ENCODE data around the gene NEGR1.

NEGR1 gene

GRCh38 chr1:71835442-71835813 lies 446.9 kb downstream of the NEGR1 start:
- FAIRE-seq = no peak

DNA sequence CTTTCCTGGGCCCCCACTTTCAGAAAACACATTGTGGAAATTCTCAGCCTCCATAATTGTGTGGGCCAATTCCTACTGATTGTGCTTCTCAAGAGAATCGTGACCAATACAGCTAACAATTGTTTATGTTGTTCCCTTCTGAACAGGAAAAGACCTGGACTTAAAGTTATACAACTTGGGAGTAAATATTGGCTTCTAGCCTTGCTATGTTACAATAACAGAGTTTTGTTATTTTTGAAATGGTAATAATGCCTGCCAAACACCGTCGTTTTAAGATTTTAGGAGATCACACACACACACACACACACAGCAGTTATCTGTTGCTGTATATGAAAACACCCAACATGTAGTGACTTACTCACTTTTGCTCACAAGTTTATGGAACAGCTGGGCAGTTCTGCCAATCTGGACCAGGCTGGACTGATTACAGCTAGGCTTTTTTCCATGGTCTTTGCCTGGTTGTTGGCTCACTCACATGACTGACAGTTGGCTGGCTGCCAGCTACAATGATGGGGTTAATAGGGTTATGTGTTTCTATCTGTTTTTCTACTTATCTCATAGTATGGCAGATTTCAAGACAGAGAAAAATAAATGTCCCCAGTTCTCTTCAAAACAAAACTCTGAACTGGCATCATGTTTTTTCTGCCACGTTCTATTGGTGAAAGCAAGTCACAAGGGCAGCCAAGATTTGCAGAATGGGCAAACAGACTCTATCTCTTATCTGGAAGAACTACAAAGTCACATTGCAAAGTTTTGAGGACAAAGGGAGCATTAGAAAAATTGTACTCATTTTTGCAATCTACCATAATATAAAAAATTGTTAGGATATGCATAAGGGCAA lies 447.5 kb downstream of the NEGR1 start:
- FAIRE-seq = no peak

- FAIRE-seq = no peak
Observed at GRCh38 chr1:71831646-71832045, 450.7 kb downstream of the NEGR1 start.

- no peak for FAIRE-seq
Observed at GRCh38 chr1:71829346-71829745, 453.0 kb downstream of the NEGR1 start.

- FAIRE-seq = no peak
Observed at GRCh38 chr1:71828431-71829012, 453.8 kb downstream of the NEGR1 start.

- FAIRE-seq = no peak
Observed at GRCh38 chr1:71823708-71824305, 458.5 kb downstream of the NEGR1 start.

GRCh38 chr1:71817028-71817427 lies 465.3 kb downstream of the NEGR1 start:
- FAIRE-seq = no peak

DNA sequence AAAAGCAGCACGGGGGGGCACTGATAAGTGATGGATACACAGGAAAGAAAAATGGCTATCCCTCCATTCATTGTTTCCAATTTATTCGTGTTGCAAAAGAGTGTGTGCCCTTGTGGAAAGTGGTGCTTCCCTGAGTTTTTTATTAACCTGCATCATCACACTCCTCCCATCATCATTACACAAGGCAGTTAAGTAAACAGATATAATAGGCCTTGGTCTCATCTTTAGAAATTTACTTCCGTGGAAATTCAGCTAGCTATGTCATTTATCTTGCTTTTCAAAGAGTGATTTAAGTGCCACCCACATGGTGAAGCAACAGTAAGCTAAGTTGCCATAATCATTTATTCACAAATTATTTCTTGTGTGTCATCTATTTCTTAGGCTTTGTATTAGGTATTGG lies 473.3 kb downstream of the NEGR1 start:
- no peak for FAIRE-seq

DNA sequence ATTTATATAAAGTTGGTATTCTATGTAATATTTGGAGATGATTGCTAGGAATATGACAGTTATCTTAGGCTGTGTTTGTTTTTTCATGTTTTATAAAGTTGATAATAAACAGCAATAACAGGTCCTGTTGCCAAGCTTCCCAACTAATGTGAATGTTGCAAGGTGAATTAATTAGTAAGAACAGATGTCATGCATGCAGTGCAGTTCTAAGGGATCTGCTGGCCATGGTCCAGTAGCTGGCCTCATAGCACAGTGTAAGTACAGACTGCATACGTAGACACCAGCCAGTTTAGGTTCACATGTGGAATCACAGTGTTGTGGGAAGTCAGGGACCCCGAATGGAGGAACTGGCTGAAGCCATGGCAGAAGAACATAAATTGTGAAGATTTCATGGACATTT lies 478.2 kb downstream of the NEGR1 start:
- no peak for FAIRE-seq

DNA sequence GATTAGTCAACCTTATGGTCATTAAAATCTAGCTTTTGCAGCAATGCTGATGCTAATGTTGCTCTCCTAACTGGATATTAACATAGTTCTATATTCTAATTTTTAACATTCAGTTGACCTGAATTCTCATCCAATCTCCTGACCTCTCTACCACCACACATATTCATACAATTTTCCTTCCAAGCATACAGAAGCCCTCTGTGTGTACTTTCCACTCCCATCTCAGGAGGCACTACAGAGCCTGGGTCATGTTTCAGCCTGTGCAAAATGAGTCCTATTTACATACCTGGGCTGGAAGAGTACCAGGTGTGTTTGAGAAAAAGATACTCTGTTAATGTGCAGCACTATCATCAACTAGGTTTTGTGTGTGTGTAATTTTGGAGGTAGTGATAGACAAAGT lies 486.3 kb downstream of the NEGR1 start:
- no peak for FAIRE-seq

DNA sequence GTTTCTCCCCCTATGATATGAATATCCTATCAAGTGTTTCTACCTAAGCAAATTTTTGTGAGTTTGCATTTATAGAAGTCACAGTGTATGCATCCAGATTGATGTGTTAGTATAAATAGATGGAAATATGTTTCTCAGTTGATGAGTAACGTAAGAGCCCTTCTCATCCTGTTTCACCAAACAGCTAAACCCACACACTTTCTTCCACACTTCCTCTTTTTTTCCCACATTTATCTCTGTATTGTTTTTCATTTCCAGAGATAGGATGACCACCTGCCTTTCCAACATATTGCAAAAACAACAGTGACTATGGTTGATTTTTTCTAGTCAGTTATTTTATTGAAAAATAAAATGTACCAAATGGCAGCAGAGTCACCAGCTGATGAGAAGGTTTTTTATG lies 490.1 kb downstream of the NEGR1 start:
- FAIRE-seq = no peak

DNA sequence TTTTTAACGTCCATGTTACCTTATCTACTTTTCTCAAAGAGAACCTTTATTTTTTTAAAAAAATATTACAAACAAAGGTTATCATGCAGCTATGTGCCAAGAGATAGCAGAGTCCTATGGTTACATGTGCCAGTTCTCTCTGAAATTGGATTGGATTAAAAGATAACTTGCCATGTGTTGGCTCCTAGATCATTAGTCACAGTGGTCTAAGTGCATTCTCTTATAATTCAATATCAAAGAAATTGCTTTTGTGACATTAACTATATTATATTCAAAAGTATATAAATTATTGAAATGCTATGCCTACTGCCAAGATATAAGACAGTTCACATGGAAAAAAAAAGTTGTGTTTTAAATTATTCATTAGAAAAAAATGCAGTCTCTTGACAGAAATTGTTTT lies 494.2 kb downstream of the NEGR1 start:
- no peak for FAIRE-seq

GRCh38 chr1:71787699-71788098 lies 494.6 kb downstream of the NEGR1 start:
- no peak for FAIRE-seq

GRCh38 chr1:71786218-71786617 lies 496.1 kb downstream of the NEGR1 start:
- no peak for FAIRE-seq

GRCh38 chr1:71785450-71785849 lies 496.9 kb downstream of the NEGR1 start:
- FAIRE-seq = no peak

- FAIRE-seq = no peak
Observed at GRCh38 chr1:71785000-71785399, 497.3 kb downstream of the NEGR1 start.

- FAIRE-seq = no peak
Observed at GRCh38 chr1:71784241-71784640, 498.1 kb downstream of the NEGR1 start.

GRCh38 chr1:71783071-71783470 lies 499.3 kb downstream of the NEGR1 start:
- no peak for FAIRE-seq

DNA sequence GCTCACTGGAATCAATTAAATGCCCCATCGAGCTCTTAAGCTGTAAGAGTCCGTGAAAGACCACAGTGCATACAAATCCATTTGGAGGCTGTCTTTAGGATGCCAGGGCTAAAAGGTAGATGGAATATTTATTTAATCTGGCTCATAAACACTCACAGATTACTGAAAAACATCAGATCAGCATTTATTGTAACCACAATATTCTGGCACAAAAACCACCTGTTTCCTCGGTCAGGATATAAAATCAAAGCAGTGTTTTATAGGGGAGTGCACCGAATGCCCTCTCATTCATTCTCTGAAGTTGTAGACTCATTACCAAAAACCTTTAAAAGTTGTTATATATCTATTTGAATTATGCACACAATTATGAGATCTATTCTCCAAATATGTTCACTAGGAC lies 500.9 kb downstream of the NEGR1 start:
- FAIRE-seq = no peak

GRCh38 chr1:71780681-71781080 lies 501.7 kb downstream of the NEGR1 start:
- FAIRE-seq = no peak

- FAIRE-seq = no peak
Observed at GRCh38 chr1:71778940-71779339, 503.4 kb downstream of the NEGR1 start.

GRCh38 chr1:71777094-71777493 lies 505.2 kb downstream of the NEGR1 start:
- no peak for FAIRE-seq

- no peak for FAIRE-seq
Observed at GRCh38 chr1:71774705-71775104, 507.6 kb downstream of the NEGR1 start.

GRCh38 chr1:71770121-71770520 lies 512.2 kb downstream of the NEGR1 start:
- no peak for FAIRE-seq
